B cell (primary cell): Measurements from ENCODE around the gene PRDX3. TPM values are rescaled to one million over a fixed set of nuclear protein-coding genes. Genes with fewer than 3 reads are reported as not detected.

Source experiments
- ATAC-seq: fragments of 200-7000 bp; cut with Tn5 transposase; one replicate; pipeline ENCODE4 v1.10.0; 2021; ENCODE audit warnings: low read depth, mild to moderate bottlenecking, moderate number of reproducible peaks, moderate library complexity
- CTCF ChIA-PET: fragments of 350-600 bp; sonication (Branson Sonifier 250); formaldehyde crosslinking; loops from one replicate; lab custom pipeline; 2021; ENCODE audit warnings: antibody characterized with exemption, inconsistent platforms; lab: Charles Lee
- POLR2A ChIA-PET: fragments of 350-600 bp; sonication (Branson Sonifier 250); formaldehyde crosslinking; loops from one replicate; lab custom pipeline; 2021; ENCODE audit warnings: antibody characterized with exemption; lab: Charles Lee
- DNase-seq: peaks from one replicate; pipeline ENCODE4 v3.0.0; 2013
- H2AFZ ChIP-seq: 2 replicates; pipeline ENCODE4 v1.6.1; 2012; ENCODE audit warnings: mild to moderate bottlenecking, low read depth, low read length; ENCODE audit not compliant: insufficient read depth, poor library complexity, severe bottlenecking
- H3K27ac ChIP-seq, 2 donors: 1 replicate in 1 of 2; 2 replicates in 1 of 2; pipeline ENCODE4 v1.5.1; 2012 to 2013; ENCODE audit warnings: low read length in 2 of 2, mild to moderate bottlenecking in 2 of 2, moderate library complexity in 1 of 2
- H3K27me3 ChIP-seq, 4 experiments: fragments of 200-600 bp in 1 of 4; sonication (generic) in 1 of 4; replicated peaks in 1 of 4; 1 replicate in 2 of 4; 2 replicates in 2 of 4; pipeline versions ENCODE4 v1.6.1 to v1.7.0; 2013 to 2016; ENCODE audit warnings: low read length in 3 of 4, mild to moderate bottlenecking in 2 of 4, mixed read lengths in 1 of 4, moderate library complexity in 1 of 4; ENCODE audit not compliant: insufficient read depth in 4 of 4, control insufficient read depth in 3 of 4; ENCODE audit errors: control extremely low read depth in 1 of 4
- H3K36me3 ChIP-seq, 2 experiments: replicated peaks in 1 of 2; 1 replicate in 1 of 2; 2 replicates in 1 of 2; pipeline versions ENCODE4 v1.6.1 to v1.7.1; 2013; ENCODE audit warnings: low read length in 1 of 2; ENCODE audit not compliant: insufficient read depth in 2 of 2, control insufficient read depth in 1 of 2; ENCODE audit errors: control extremely low read depth in 1 of 2, extremely low read depth in 1 of 2
- H3K4me1 ChIP-seq, 2 donors: fragments of 200-600 bp in 1 of 2; sonication (generic) in 1 of 2; 1 replicate in 1 of 2; 2 replicates in 1 of 2; pipeline versions ENCODE4 v1.5.1 to v1.6.1; 2013 to 2017; ENCODE audit warnings: low read length in 2 of 2; ENCODE audit not compliant: control insufficient read depth in 2 of 2, insufficient read depth in 2 of 2
- H3K4me2 ChIP-seq: replicated peaks from 2 replicates; pipeline ENCODE3; 2012; ENCODE audit warnings: mild to moderate bottlenecking, low read depth, low read length; ENCODE audit not compliant: poor library complexity, severe bottlenecking
- H3K4me3 ChIP-seq, 5 experiments: fragments of 200-600 bp in 1 of 5; sonication (generic) in 1 of 5; 1 replicate in 3 of 5; 2 replicates in 2 of 5; pipeline versions ENCODE4 v1.5.1 to v1.7.0; 2011 to 2016; ENCODE audit warnings: low read length in 4 of 5, mild to moderate bottlenecking in 4 of 5, low read depth in 2 of 5, control low read depth in 1 of 5, moderate library complexity in 1 of 5; ENCODE audit not compliant: insufficient read depth in 1 of 5; ENCODE audit errors: control extremely low read depth in 1 of 5, extremely low read depth in 1 of 5
- H3K79me2 ChIP-seq: fragments of 200-600 bp; sonication (generic); one replicate; pipeline ENCODE4 v1.6.0; 2016; ENCODE audit warnings: low read length; ENCODE audit not compliant: control insufficient read depth, insufficient read depth
- H3K9ac ChIP-seq: fragments of 200-600 bp; sonication (generic); 2 replicates; pipeline ENCODE4 v1.6.1; 2017; ENCODE audit warnings: mild to moderate bottlenecking, low read length, moderate library complexity
- H3K9me3 ChIP-seq, 3 donors: one replicate each; pipeline versions ENCODE4 v1.6.1 to v1.7.1; 2013; ENCODE audit warnings: low read length in 2 of 3; ENCODE audit not compliant: control insufficient read depth in 2 of 3, insufficient read depth in 1 of 3; ENCODE audit errors: control extremely low read depth in 1 of 3
- H4K20me1 ChIP-seq: 2 replicates; pipeline ENCODE4 v1.6.0; 2012; ENCODE audit warnings: mild to moderate bottlenecking, low read length; ENCODE audit not compliant: insufficient read depth, control insufficient read depth, poor library complexity, severe bottlenecking
- H3K27ac Mint-ChIP-seq: one replicate; pipeline ENCODE4 v1.8.0; 2021; ENCODE audit warnings: mixed read lengths
- H3K27me3 Mint-ChIP-seq: one replicate; pipeline ENCODE4 v1.8.0; 2021; ENCODE audit warnings: mixed read lengths
- H3K4me1 Mint-ChIP-seq: one replicate; pipeline ENCODE4 v1.8.0; 2021; ENCODE audit warnings: mixed read lengths
- H3K4me3 Mint-ChIP-seq: one replicate; pipeline ENCODE4 v1.8.0; 2021; ENCODE audit warnings: mixed read lengths
- H3K9me3 Mint-ChIP-seq: one replicate; pipeline ENCODE4 v1.8.0; 2022; ENCODE audit warnings: mixed read lengths; ENCODE audit not compliant: insufficient read depth
- EZH2 ChIP-seq: IDR thresholded peaks from 2 replicates; pipeline ENCODE4 v1.6.1; 2012; ENCODE audit warnings: borderline replicate concordance, low read depth, mild to moderate bottlenecking, moderate library complexity, low read length; ENCODE audit not compliant: insufficient read depth, poor library complexity, severe bottlenecking
- WGBS: methylation state at CpG from one replicate; pipeline ENCODE4 v1.1.5; 2013; ENCODE audit warnings: missing lambda C conversion rate; ENCODE audit not compliant: insufficient coverage; 5-methylcytosine and 5-hydroxymethylcytosine counted together
- intact Hi-C: fragments of 100-400 bp; cut with micrococcal nuclease; formaldehyde crosslinking; loops from one replicate; pipeline ENCODE4 v1.10.0; 2022
- polyA plus RNA-seq: library from polyadenylated mRNA; depleted of rRNA; stranded (reverse); fragments of >200 nt; gene quantifications from 2 replicates; pipeline ENCODE4 v1.2.3, GENCODE V29; 2012
- total RNA-seq, 2 donors: library from RNA; stranded (reverse); fragments of 120-200 nt in 1 of 2; gene quantifications; 1 replicate in 1 of 2; 2 replicates in 1 of 2; pipeline versions ENCODE4 v1.2.3 to v1.2.4, GENCODE V29; 2013 to 2022
- TF ChIP-seq, protein P1 (sequence below): fragments of 200-600 bp; IDR thresholded peaks from one replicate; pipeline ENCODE4 v1.8.0; 2022; ENCODE audit warnings: antibody characterized with exemption, mild to moderate bottlenecking

The PRDX3 gene
- total and polyA plus RNA-seq, 2 donors (not counting 1 experiment from before 2014, with no cell fraction given), result 18.0 to 36.3 TPM

DNA sequence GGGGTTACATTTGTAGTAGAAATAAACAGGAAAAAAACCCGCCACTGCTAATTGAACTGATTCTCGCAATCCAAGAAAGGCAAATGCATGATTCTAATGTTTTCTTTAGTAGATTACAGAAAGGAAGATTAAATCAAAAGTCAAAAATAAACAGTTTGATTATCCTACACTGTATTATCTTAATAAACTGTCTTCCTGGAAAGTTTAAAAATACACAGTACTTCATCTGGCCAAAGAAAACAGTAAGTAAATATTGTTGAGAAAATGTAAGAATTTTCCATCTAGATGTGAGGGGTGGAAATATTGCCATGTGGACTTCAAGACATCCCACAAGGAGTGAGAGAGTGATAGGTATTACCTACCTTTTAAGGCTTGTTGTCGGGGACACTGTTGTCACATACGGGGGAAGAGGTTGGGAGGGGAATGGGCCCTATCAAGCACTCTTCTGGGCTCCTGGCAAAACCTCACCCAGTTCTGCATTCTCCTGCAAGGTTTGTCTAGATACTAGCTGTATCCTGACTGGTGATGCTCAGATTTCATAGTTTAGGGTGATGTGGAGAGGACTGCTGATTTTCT, 46.6 kb upstream of the PRDX3 start:
- Mint-ChIP-seq H3K27me3 (no peaks in the 10 kb centered on the region), H3K4me1 (peaks cover 28% of the 10 kb centered on the region), H3K27ac (no peak overlapping the region), H3K9me3 (no peaks in the 10 kb centered on the region), H3K4me3 (no peak overlapping the region)
- WGBS, result no CpG with 5 or more reads among the region's 4 CpGs
- Histone ChIP-seq H3K4me1 (peaks cover 0 to 7% of the 10 kb centered on the region in 2 donors), H3K27ac (no peak overlapping the region), H3K9me3 (no peaks in the 10 kb centered on the region), H2AFZ (no peak overlapping the region), H3K9ac (no peak overlapping the region), H3K36me3 (no peaks in the 10 kb centered on the region), H3K4me2 (no peak overlapping the region), H3K79me2 (peaks cover 93% of the 10 kb centered on the region), H4K20me1 (peaks cover 46% of the 10 kb centered on the region), H3K4me3 (no peak overlapping the region), H3K27me3 (no peaks in the 10 kb centered on the region)
- intact Hi-C loops, result no loop called here
- no peak for ATAC-seq
- CTCF ChIA-PET, result no interaction called here
- POLR2A ChIA-PET, result no interaction called here
- TF ChIP-seq EZH2, result no peak
- TF ChIP-seq, protein P1, sequence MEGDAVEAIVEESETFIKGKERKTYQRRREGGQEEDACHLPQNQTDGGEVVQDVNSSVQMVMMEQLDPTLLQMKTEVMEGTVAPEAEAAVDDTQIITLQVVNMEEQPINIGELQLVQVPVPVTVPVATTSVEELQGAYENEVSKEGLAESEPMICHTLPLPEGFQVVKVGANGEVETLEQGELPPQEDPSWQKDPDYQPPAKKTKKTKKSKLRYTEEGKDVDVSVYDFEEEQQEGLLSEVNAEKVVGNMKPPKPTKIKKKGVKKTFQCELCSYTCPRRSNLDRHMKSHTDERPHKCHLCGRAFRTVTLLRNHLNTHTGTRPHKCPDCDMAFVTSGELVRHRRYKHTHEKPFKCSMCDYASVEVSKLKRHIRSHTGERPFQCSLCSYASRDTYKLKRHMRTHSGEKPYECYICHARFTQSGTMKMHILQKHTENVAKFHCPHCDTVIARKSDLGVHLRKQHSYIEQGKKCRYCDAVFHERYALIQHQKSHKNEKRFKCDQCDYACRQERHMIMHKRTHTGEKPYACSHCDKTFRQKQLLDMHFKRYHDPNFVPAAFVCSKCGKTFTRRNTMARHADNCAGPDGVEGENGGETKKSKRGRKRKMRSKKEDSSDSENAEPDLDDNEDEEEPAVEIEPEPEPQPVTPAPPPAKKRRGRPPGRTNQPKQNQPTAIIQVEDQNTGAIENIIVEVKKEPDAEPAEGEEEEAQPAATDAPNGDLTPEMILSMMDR, result no peak
- no peak for DNase-seq

GRCh38 chr10:119222966-119223386, 44.4 kb upstream of the PRDX3 start:
- Mint-ChIP-seq H3K27ac (no peak overlapping the region), H3K9me3 (no peaks in the 10 kb centered on the region), H3K4me1 (peaks cover 19% of the 10 kb centered on the region), H3K27me3 (no peaks in the 10 kb centered on the region), H3K4me3 (no peak overlapping the region)
- H3K4me3 ChIP-seq, result no peak overlapping the region
- CTCF ChIA-PET, result interaction anchor here (1.3 to 2.2 kb wide), 3 partner anchors 11 to 267 kb away, joined by 5 to 17 read pairs (median 7); no protein-coding TSS in a partner anchor
- no peak overlapping the region for H3K4me2 ChIP-seq
- no peak overlapping the region for H3K9ac ChIP-seq
- DNase-seq, result no peak
- H2AFZ ChIP-seq, result no peak overlapping the region
- peaks cover 0 to 7% of the 10 kb centered on the region in 2 donors for H3K4me1 ChIP-seq
- intact Hi-C loops, result no loop called here
- H3K36me3 ChIP-seq, result no peaks in the 10 kb centered on the region
- ATAC-seq, result no peak
- H3K79me2 ChIP-seq, result peaks cover 93% of the 10 kb centered on the region
- TF ChIP-seq, protein P1, result no peak
- no peak for TF ChIP-seq EZH2
- H3K27me3 ChIP-seq, result no peaks in the 10 kb centered on the region
- H3K27ac ChIP-seq, result no peak overlapping the region
- 90% methylated on average over 9 of the region's 9 CpGs for WGBS
- no peaks in the 10 kb centered on the region for H3K9me3 ChIP-seq
- POLR2A ChIA-PET, result no interaction called here
- H4K20me1 ChIP-seq, result peaks cover 57% of the 10 kb centered on the region
